ENCODE data around the gene ITPK1.

ITPK1 gene

GRCh38 chr14:93057586-93058280 is 58.0 kb downstream of the ITPK1 start:
- DNase-seq: no peak

DNA sequence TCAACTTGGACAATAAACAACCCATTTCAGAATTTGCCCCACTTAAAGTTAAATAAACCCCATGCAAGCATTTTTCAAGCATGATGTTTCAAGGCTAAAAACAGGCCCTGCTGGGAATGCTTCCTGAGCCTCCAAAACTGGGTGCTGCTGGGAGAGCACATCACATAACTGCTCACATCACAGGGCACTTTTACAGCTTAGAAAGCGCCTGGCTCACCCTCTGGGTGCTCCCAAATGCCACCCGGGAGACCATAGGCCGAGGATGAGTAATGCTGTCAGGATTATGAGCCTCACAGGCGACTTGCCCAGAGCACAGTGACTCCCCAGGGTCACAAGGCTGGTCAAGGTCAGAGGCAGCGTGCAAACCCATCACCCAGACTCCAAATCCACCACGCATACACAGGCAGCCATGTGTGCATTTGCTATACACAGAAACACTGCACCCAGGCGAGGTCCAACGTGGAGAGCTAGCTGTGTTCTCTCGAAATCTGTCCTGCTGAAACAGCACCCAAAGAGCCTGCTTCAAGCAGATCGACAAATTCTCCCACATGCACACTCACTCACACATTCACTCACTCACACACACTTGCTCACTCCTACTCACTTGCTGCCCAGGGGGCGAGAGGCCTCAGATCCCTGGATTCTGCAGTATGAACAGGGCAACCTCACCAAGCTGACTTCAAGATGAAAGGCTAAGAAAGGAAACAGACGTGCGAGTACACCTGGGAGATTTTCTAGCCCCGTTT is 58.7 kb downstream of the ITPK1 start:
- no peak for DNase-seq

DNA sequence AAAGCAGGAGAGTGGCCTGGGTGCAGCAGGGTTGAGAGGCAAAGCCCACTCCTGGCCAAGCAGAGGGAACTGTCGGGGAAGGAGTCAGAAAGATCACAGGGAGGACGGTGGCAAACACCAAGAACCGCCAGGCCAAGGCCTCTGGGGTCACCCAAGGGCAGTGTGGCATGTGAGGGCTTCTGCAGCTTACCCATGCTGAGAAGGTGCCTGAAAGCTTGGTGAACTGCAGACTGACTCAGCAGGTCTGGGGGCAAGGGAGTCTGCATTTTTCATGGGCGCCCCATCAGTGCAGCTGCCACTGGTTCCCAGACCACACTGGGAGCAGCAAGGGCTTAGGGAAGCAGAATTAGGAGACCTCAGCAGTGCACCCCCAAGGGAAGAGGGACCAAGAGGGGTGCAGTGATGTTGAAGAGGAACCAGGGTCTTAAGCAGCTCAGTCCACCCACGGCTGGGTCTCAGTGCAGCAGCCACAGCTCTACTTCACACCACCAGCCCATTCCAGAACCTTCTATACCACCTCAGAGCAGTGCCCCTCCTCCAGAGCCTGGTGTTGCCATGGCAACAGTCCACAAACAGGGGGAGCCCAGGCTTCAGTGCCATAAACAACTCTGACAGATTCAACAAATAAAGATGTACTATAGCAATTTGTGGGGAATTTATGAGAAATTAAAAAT is 59.4 kb downstream of the ITPK1 start:
- DNase-seq: peak; percentile 53

DNA sequence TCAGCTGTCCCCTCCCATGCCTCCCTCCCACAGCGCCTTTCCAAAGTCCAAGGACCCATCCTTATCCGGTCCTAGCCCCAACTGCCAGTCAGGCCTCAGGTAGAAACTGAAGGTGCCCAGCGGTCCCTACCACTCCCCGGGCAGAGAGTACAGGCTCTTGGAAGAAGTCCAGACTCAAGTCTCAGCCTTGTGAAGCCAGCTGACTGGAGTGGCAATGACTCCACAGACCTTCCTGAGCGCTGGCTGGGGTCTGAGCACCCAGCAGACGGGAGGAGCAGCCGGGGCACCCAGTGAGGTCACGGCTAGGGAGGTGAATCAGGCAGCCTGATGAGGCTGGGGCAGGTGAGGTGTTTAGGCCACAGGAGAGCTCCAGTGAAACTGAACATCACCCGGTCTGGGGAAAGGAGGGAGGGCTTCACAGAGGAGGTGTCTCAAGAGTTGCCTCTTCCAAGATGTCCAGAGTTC is 60.0 kb downstream of the ITPK1 start:
- DNase-seq: no peak

GRCh38 chr14:93054876-93055275 is 60.8 kb downstream of the ITPK1 start:
- DNase-seq: no peak

GRCh38 chr14:93054006-93054405 is 61.7 kb downstream of the ITPK1 start:
- no peak for DNase-seq

DNA sequence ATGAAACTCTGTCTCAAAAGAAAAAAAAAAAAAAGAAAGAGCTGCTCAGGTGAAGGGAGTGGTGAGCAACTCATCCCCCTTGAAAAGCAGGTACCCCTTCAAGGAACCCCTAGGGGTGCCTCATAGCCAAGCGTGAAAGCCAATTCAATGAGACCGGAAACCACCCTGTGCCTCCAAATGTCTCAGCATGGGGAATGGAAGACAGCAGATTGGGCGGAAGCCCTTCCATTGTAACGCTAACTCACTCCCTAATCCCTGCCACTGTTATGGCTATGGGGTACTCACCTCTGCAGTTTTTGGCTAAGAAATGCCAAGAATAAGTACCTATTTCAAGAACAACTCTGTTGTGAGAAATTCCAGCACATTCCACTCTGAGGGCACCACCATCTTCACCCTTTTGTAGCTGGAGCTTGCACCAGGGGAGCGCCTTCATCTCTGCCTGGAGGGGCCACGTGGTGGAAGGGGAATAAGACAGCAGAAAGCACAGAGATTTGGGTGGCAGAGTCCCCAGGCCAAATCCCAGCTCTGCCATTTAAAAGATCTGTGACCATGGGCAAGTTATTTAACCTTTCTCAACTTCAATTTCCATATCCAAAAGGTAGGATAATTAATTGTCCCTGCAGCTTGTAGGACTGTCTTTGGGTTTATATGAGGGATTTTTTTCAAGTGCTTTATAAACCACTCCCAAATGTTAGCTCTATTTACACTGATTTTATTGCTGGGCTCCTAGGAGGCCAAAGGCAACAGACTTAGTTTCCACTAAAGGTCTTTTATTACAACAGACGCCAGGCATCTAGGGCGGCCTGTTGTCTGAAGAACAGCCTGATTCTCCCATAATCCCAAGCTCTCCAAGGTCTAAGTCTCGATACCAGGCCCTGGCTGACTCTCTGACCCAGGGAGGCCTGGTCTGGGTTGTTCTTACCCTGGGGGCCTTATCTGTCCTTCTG is 63.9 kb downstream of the ITPK1 start:
- no peak for DNase-seq

DNA sequence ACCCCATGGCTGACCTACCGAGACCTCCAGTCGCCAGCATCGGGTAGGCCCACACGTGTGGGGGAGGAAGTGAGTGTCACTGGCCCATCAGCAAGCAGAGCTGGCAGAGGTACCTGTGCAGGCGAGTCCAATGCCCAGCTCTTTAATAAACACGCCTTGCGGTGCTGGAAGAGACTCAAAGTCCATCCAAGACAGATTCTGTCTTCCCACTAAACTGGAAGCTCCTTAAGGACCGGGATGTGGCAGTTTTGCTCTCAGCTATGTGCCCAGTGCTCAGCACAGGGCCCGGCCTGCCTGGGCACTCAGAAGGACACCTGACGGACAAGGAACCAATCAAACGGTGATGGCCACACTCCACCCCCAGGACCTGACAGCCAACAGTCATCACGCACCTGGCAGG is 65.0 kb downstream of the ITPK1 start:
- DNase-seq: no peak

GRCh38 chr14:93049867-93050331 is 65.8 kb downstream of the ITPK1 start:
- no peak for DNase-seq

- no peak for DNase-seq
Measured at GRCh38 chr14:93049315-93049714, 66.4 kb downstream of the ITPK1 start.

DNA sequence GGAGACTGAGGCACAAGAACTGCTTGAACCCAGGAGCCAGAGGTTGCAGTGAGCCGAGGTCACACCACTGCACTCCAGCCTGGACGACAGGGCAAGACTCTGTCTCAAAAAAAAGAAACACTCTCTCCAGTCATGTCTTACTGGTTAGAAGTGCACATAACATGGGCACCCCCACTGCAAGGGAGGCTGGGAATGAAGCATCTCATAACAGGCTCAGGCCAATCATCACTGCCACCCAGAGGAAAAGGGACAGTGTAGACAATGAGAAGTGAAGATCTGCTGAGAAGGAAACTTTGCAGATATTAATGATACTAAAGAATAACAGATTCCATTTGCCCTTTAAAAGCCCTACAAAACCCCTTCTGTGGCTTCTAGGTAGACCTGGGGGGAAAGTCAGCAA is 66.9 kb downstream of the ITPK1 start:
- no peak for DNase-seq

DNA sequence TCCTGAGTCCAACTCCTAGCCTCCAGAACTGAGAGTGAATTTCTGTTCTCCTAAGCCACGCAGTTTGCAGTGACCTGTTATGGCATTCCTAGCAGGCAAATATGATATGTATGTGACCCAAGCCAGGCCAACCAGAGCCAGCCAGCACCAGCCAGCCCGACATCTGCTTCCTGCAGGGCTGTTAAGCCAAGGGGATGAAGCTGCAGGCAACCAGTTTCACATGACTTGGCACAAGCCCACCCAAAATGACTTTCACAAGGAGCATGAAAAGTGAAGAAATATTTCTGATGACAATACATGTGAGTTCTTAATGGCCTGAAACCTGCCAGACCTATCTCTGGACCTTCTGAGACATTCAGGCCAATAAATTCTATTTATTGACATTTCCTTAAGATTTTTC is 68.1 kb downstream of the ITPK1 start:
- no peak for DNase-seq

GRCh38 chr14:93047157-93047556 is 68.6 kb downstream of the ITPK1 start:
- no peak for DNase-seq

DNA sequence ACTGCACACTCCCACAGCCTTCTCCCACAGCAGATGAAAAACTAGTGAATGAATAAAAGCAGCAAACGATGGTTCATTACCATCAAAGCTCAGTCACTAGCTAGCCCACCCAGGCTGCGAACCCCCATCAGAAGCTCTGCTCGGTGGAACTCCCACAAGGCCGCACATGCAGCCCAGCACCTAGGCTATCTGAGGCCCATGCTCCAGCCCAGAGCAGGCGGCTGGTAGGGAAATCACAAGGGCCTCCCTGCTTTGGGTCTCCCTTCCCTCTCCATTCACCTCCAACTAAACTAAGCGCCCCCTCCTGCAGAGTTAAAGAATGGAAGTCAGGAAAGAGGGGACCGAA is 69.0 kb downstream of the ITPK1 start:
- no peak for DNase-seq

GRCh38 chr14:93045965-93046704 is 69.6 kb downstream of the ITPK1 start:
- DNase-seq: no peak

DNA sequence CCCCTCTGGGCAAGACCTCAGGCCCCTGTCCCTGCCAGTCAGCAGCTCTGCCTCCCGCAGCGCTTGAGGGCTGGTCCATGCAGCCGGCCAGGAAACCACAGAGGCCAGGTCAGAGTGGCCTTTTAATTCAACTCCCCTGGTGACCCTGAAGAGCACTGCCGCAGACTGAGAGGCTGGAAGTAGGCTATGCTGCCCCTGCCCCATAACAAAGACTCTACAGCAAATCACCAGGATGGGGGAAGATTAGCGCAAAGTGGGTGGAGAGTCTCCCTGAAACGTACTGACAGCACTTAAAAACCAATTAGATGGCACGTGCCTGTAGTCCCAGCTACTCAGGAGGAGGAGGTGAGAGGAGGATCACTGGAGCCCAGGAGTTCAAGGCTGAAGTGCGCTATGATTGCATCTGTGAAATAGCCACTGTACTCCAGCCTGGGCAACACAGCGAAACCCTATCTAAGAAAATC is 70.5 kb downstream of the ITPK1 start:
- DNase-seq: no peak

DNA sequence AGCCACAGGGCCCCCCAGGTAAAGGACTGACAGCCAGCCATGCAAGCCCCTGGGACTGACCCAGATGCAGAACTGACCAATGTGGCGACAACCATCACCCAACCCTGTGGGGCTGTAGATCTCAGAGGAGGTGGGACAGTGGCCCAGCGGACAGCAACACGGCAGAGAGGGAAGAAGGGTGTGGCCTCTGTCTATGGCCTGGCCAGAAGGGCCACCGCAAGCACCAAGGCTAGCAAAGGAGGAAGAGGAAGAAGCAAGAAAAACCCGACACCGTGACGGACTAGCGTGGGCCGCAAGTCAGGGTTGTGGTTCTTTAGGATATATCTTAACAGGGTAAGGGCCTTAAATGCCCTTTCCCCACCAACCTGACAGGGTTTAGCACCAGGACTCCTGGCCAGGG is 71.2 kb downstream of the ITPK1 start:
- DNase-seq: no peak

DNA sequence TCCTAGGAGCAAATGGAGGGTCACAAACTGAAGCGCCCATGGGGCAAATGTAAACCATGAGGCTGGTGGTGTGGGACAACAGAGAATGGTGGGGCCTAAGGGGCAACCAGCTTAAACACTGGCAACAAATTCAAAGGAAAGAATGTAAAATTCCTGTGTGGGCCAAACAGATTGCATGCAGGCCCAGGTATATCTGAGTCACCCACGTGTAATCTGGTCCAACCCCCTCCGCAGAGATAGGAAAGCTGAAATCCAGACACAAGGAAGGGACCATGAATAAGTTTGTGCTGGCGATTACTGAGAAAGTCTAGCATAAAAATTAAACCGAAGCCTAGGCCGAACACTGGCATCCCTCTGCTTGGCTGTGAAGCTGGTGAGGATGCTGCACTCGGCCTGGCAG is 71.6 kb downstream of the ITPK1 start:
- DNase-seq: no peak

- DNase-seq: peak; percentile 51
Measured at GRCh38 chr14:93042968-93043940, 72.5 kb downstream of the ITPK1 start.

- no peak for DNase-seq
Measured at GRCh38 chr14:93041830-93042229, 73.9 kb downstream of the ITPK1 start.

DNA sequence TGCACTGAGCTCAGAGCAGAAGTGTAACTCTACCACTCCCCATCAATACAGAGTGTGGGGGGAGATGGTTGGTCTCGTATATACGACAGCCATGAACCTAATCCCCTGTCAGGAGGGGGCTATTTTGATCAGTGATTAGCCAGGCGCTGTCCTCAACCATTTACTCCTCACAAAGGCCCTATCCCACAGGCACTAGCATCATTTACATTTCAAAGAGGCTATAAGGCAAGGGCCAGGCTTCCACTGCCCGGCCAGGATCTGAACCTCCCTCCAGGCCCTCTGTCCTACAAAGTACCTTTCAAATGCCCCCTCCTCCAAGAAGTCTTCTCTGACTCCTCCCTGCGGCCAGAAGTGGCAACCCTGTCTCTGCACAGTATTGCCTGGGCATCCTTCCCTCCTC is 74.7 kb downstream of the ITPK1 start:
- DNase-seq: no peak
